ENCODE measurements around the gene CD38.

- TF ChIP-seq POLR2AphosphoS5 (IDR thresholded peaks at IDR 0.05) (no peak), CTCF (IDR thresholded peaks at IDR 0.05) (no peak)
These were observed 33.7 kb downstream of the CD38 start for GRCh38 chr4:15811703-15812337.
